ENCODE results near the gene LMLN.

DNA sequence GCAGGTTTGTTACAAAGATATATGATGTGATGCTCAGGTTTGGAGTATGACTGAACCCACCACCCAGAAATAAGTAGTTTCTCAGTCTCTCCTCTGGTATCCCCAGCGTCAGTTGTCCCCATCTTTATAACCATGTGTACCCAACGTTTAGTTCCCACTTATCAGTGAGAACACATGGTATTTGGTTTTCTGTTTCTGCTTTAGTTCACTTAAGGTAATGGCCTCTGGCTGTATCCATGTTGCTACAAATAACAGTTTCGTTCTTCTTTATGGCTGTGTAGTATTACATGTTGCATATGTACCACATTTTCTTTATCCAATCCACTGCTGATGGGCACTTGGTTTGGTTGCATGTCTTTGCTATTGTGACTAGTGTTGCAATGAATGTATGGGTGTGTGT lies 132.3 kb downstream of the LMLN start:
- TF ChIP-seq, protein P1, sequence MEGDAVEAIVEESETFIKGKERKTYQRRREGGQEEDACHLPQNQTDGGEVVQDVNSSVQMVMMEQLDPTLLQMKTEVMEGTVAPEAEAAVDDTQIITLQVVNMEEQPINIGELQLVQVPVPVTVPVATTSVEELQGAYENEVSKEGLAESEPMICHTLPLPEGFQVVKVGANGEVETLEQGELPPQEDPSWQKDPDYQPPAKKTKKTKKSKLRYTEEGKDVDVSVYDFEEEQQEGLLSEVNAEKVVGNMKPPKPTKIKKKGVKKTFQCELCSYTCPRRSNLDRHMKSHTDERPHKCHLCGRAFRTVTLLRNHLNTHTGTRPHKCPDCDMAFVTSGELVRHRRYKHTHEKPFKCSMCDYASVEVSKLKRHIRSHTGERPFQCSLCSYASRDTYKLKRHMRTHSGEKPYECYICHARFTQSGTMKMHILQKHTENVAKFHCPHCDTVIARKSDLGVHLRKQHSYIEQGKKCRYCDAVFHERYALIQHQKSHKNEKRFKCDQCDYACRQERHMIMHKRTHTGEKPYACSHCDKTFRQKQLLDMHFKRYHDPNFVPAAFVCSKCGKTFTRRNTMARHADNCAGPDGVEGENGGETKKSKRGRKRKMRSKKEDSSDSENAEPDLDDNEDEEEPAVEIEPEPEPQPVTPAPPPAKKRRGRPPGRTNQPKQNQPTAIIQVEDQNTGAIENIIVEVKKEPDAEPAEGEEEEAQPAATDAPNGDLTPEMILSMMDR (IDR thresholded peaks at IDR 0.05; ENCODE audit: low read depth, low read length): no peak
- TF ChIP-seq POLR2A (IDR thresholded peaks at IDR 0.05; ENCODE audit: extremely low read depth, insufficient read length) (no peak), MYC (IDR thresholded peaks at IDR 0.05; ENCODE audit: low read depth, low read length) (no peak)
- TF ChIP-seq, protein P2, sequence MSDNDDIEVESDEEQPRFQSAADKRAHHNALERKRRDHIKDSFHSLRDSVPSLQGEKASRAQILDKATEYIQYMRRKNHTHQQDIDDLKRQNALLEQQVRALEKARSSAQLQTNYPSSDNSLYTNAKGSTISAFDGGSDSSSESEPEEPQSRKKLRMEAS (IDR thresholded peaks at IDR 0.05; ENCODE audit: low read depth, low read length): no peak

Data from NB4 (cell line).